Measurements from ENCODE around the gene TMEM221. TPM values are rescaled to one million over a fixed set of nuclear protein-coding genes. Genes with fewer than 3 reads are reported as not detected.

Gene TMEM221
- total RNA-seq, 4 donors from 2014 or later = 0.21 to 2.0 (median 0.30) TPM; not detected in 1

GRCh38 chr19:17473041-17473440 is 24.6 kb upstream of the TMEM221 start:
- Histone ChIP-seq H3K9me3 (no peaks in the 10 kb centered on the region), H3K4me1 (peaks cover 0 to 72% (median 29%) of the 10 kb centered on the region in 4 donors), H3K36me3 (no peaks in the 10 kb centered on the region), H3K4me3 (no peak overlapping the region), H3K27me3 (no peaks in the 10 kb centered on the region), H3K27ac (peak overlapping the region in 2 of 4 donors; percentile 90 to 95)
- WGBS, 2 donors = 83 to 86% methylated on average over 9 of the region's 9 CpGs
- TF ChIP-seq EP300 (IDR thresholded peaks at IDR 0.05) (no peak), POLR2A (IDR thresholded peaks at IDR 0.05) (no peak), CTCF (IDR thresholded peaks at IDR 0.05) (no peak)
- DNase-seq (ENCODE audit: low spot score in 2 of 2) = no peak

GRCh38 chr19:17471410-17472125 is 23.1 kb upstream of the TMEM221 start:
- Histone ChIP-seq H3K36me3 (no peaks in the 10 kb centered on the region), H3K4me1 (peaks cover 0 to 73% (median 32%) of the 10 kb centered on the region in 4 donors), H3K4me3 (peak overlapping the region; percentile 65 to 88 (median 75)), H3K9me3 (no peaks in the 10 kb centered on the region), H3K27me3 (no peaks in the 10 kb centered on the region), H3K27ac (peak overlapping the region; percentile 85 to 97 (median 90))
- no peak for TF ChIP-seq POLR2A (IDR thresholded peaks at IDR 0.05)
- TF ChIP-seq EP300 (IDR thresholded peaks at IDR 0.05) = no peak
- no peak for TF ChIP-seq CTCF (IDR thresholded peaks at IDR 0.05)
- no peak for DNase-seq (ENCODE audit: low spot score in 2 of 2)
- 47 to 53% methylated on average over 12 of the region's 12 CpGs for WGBS, 2 donors

GRCh38 chr19:17470068-17470841 is 21.8 kb upstream of the TMEM221 start, which contains the start of gene SLC27A1:
TSS of gene SLC27A1 (plus strand) at chr19:17470524. CDS start at chr19:17470541, 17 bp downstream.
- H3K36me3 ChIP-seq = no peaks in the 10 kb centered on the region
- H3K9me3 ChIP-seq = no peaks in the 10 kb centered on the region
- H3K27ac ChIP-seq = peak within 1 kb of the TSS; percentile 85 to 97 (median 91)
- peak; percentile 13 to 64 for TF ChIP-seq POLR2A (IDR thresholded peaks at IDR 0.05)
- TF ChIP-seq EP300 (IDR thresholded peaks at IDR 0.05) = peak; percentile 52 to 58
- no peak for TF ChIP-seq CTCF (IDR thresholded peaks at IDR 0.05)
- WGBS, 2 donors = 0 to 1% methylated on average over 39 to 59 of the region's 67 CpGs
- H3K4me1 ChIP-seq = peaks cover 0 to 68% (median 25%) of the 10 kb centered on the region in 4 donors
- peak within 1 kb of the TSS; percentile 65 to 88 (median 75) for H3K4me3 ChIP-seq
- peak; percentile 98 for DNase-seq (ENCODE audit: low spot score in 2 of 2)
- no peaks in the 10 kb centered on the region for H3K27me3 ChIP-seq

GRCh38 chr19:17469481-17470067 is 21.1 kb upstream of the TMEM221 start:
- TF ChIP-seq EP300 (IDR thresholded peaks at IDR 0.05) (peak in 1 of 2 donors; percentile 78), CTCF (IDR thresholded peaks at IDR 0.05) (peak in 1 of 5 experiments; percentile 9), POLR2A (IDR thresholded peaks at IDR 0.05) (peak in 1 of 2 donors; percentile 50)
- peak; percentile 99 for DNase-seq (ENCODE audit: low spot score in 2 of 2)
- H3K4me1 ChIP-seq = peaks cover 0 to 61% (median 20%) of the 10 kb centered on the region in 4 donors

More at GRCh38 chr19:17469481-17470067, 21.1 kb upstream of the TMEM221 start:
- H3K4me3 ChIP-seq = peak overlapping the region; percentile 50 to 88 (median 75)
- H3K9me3 ChIP-seq = no peaks in the 10 kb centered on the region
- WGBS, 2 donors = 1% methylated on average over 17 to 23 of the region's 31 CpGs
- peak overlapping the region; percentile 85 to 97 (median 91) for H3K27ac ChIP-seq
- no peaks in the 10 kb centered on the region for H3K36me3 ChIP-seq
- H3K27me3 ChIP-seq = no peaks in the 10 kb centered on the region

Data from tibial nerve (tissue), 4 donors.